T follicular helper cell (primary cell): ENCODE results near the gene AGO3.
"Not testable (repeated sequence)": the region's sequence is repeated elsewhere in the genome, so short reads cannot be mapped to it uniquely, and the experiment has no call there.

ENCODE experiments used
- DNase-seq: peaks from one replicate; pipeline ENCODE4 v3.0.0-alpha.2; 2020; ENCODE audit warnings: low read depth
- total RNA-seq, 2 experiments: gene quantifications; one replicate each; lab custom pipeline; 2026; lab: John Stamatoyannopoulos, UW

AGO3 gene
- total RNA-seq, result 61.6 to 107 reads per million in 2 experiments

DNA sequence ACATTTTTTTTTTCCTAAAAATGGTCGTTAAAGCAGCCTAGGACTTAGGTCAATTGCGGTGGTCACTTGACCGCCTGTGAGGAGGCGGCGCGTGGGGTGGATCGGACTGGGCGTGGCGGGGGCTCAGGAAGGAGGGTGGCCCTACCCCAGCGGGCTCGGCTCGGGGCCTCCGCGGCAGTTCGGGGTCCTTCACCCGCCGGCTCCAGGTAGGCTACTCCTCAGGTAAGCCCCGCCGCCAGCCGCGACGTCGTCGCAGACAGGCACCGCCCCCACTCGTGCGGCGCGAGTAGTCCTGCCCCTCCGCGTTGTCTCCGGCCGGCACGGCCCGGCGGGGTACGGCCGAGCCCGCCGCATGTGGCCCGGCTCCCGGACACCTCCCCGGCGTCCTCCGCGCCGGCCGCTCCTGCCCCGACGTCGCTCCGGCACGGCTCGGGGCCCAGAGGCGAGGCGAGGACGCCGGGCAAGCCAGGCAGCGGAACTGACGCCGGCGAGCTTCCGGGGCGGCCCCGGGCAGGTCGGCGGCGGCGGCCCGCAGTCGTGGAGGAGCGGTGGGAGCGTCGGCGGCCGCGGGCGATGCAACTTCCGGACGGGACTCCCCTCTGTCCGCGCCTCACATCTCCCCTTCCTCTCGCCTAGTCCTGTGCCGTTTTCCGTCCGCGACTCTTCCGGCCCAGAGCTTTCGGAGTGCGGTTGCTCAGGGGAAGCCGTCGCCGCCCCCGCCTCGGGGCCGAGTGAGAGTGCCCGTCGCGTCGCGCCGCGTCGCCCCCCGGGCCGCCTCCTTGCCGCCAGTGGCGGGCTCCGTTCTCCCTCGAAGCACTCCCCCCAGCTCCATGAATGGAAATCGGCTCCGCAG, at the start of gene AGO3:
Gene AGO3 (plus strand): TSS at position 513 of the 853 bp plus-strand sequence. CDS start 322 bp downstream, at position 835.
- DNase-seq, result peak; percentile 77

DNA sequence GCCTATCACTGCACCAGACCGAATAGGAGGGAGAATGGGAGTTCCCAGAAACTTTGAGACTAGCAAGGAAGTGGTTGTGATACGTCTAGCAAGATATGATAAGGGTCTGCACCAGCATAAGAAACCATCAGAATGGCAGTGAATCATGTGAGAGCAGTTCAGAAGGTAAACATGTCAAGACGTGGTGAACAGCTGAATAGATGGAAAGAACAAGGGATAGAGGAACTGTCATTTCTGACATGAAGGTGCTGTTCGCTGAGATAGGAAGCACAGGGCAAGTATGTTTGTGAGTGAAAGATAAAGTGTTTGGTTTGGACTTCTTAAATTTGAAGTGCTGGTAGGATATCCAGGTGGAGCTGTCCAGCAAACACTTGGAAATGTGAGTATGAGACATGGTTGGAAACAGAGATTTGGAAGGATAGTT, 49.0 kb upstream of the AGO3 start:
- no peak for DNase-seq

DNA sequence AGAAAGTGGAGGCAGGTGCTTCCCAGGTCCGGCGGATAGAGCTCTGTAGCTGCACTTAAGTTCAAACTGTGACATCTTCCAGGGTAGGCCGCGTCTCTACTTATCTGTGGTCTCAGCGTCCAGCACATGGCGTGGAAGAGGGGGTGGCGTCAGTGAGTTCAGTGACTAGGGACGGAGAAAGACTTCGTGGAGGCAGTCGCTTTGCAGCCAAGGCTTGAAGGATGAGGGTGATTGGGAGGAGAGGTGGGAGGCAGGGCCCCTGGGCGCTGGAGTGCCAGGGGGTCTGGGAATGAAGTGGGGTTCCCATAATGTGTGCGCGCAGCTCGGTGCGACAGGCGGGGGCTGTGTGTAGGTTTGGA, 48.3 kb upstream of the AGO3 start:
- DNase-seq, result no peak

DNA sequence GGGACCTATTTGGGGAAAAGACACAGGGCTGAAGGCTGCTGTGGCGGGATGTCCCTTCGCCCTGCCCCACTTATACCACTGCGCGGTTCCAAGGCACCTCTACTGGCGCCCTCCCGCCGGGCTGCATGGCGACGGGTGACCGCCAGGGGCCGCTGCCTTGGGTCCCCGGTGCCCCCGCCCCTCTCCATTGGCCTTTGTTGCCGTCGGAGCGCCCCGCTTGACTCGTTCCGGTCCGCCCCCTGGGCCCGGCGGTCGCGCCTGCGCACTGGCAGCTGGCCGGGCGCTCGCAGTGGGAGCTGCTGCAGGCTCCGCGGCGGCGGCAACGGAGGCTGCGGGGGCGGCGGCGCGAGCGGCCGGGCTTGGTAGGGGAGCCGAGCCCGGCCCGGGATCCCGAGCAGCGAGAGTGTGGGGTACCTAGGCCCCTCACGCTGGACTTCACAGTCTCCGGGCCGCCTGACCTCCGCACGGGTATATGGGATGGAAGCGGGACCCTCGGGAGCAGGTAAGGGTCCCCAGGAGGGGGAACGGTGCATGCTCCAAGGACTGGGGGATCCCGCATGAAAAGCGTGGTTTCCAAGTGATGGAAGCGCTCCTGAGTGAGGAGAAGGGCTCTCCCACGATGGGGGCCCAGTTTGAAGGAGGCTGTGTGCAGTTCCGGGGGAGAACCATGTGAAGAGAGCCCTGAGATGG, 47.8 kb upstream of the AGO3 start, which contains the start of gene AGO1:
Gene AGO1 (plus strand): TSS at position 265 of the 690 bp plus-strand sequence. CDS start 213 bp downstream, at position 478.
- DNase-seq, result peak; percentile 96

DNA sequence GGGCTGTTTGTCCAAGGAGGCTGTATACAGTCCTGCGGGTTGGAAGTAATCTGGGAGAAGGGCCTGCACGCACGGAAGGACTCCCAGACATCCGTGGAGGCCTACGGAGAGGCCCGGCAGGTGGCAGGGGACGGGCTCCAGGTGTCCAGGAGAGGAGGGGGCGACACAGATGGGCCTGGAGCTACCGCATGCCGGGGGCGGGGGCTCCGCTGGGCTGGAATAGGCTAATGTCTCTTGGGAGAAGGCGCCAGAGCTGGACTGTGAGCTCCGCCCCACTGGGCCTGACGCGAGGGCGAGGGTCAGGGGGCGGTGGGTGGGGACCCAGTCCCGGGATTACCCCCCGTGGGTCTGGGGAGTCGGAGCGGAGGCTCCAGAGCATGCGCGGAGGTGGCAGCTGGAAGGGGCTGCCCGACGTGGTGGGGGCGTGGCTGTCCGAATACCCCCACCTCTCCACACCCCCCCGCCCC, 47.2 kb upstream of the AGO3 start:
- DNase-seq, result peak; percentile 19

DNA sequence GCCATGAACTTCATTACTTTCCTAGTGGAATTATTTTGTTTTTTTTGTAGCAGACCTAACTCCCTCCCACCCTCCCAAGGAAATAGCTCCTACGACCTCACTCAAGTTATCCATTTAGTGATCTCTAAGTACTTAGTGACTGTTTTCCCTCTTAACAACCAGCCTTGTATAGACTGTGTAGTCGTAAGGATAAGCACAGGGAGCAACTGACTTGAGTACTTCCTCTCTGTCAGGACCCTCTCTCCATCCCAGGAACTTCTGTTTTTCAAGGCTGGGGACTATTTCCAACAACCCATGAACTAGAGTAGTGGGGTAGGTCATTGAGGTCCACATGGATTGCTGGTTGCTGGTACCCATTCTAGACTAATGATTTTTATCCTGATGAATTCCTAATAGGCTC, 46.0 kb upstream of the AGO3 start:
- no peak for DNase-seq

DNA sequence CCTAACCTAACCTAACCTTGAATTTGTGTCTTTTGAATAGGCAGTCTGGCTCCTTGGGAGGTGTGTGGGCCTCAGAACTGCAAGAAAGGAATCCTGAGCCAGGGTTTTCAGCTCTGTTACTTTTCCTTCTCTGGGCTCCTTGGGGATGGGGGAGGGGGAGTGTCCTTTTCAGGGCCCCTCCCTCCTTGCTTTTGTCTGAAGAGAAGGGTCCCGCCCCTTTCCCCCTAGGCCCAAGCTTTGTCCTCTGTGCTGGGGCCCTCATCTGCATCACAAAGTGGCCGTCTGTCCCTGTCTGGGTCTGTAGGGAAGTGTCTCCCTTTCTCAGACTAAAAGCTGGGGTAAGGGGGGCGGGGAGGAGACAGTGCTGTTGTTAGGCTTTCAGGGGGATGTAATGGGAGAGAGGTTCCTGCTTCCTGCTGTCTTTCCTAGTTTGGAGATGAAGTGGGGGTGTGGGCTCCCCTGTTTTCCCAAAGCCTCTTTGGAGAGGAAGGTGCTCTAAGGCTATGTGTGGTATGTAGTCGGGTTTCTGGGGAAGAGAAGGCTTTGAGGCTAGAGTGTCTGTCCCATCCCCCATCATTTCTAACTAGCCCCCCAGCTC, 44.8 kb upstream of the AGO3 start:
- DNase-seq, result no peak

DNA sequence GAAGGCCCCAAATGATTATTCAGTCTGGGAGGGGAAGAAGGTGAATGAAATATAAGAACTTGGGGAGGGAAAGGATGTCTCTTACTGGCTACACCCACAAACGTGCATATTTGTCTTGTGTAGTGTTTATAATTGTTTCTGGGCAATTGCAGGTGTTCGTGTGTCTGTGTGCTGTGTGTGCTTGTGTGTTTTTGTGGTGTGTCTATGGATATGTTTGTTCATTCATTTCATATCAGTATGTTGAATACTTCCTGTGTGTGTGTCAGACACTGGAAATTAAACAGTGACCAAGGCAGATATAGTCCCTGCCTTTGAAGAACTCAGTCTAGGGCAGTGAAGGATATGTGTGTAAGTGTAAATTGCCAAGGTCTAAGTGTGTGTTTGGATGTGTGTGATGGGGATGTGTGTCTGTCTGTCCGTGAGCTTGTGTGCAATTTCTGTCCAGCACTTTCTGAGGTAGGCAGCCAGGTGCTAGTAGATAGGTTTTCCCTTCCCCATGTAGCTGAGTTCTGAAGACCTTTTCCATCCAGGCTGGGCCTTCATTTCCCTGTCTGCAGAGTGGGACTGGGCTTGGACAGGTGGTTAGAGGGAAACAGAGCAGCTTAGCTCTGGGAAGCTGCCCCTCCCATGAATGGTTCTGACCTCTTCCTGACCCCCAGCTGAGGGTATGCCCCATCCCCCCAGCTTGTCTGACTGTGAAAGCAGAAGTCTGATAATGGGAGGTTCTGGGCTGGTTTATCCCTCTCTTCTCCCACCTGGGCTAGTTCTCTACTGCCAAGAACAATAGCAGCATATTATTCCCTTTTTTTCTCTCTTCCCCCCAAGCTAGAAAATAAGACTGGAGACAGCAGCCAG, 44.1 kb upstream of the AGO3 start:
- DNase-seq, result no peak

DNA sequence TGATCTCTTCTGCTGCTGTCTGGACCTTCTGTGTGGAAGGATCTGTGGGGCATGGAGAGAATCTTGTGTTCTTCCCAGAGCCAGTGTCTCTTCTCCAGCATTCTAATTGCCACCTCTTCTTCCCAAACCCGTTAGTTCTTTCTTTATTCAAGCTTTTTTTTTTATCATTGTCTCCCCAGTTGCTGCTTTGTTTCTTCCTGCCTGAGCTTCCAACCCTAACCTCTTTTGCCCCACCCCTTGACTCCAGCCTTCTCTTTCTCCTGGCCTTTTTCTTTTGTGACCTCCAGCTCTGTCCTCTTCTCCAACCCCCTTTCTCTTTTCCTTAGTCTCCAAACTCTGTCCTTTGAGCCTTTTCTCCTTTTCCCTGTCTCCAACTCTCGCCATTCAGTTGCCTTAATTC, 43.4 kb upstream of the AGO3 start:
- DNase-seq, result no peak

DNA sequence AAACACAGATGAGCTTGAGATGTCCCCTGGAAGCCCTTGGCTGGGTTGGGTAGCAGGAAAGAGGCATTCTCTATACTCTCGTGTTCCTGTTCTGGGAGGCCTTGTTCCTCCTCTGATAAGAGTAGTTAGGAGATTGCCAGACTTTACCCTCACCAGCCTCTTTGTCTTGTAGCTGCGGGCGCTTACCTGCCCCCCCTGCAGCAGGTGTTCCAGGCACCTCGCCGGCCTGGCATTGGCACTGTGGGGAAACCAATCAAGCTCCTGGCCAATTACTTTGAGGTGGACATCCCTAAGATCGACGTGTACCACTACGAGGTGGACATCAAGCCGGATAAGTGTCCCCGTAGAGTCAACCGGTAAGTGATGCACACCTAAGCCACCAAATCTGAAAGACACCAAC, 42.6 kb upstream of the AGO3 start:
- DNase-seq, result no peak

DNA sequence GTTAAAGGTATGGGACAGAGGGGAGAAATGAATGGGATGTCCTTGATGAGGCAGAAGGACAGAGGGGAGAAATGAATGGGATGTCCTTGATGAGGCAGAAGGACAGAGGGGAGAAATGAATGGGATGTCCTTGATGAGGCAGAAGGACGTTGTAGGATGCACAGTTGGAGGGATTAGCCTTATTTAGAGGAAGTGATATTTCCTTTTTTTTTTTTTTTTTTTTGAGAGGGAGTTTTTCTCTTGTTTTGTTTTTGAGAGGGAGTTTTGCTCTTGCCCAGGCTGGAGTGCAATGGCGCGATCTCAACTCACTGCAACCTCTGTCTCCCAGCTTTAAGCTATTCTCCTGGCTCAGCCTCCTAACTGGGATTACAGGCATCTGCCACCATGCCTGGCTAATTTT, 41.9 kb upstream of the AGO3 start:
- DNase-seq, result not testable (repeated sequence)

DNA sequence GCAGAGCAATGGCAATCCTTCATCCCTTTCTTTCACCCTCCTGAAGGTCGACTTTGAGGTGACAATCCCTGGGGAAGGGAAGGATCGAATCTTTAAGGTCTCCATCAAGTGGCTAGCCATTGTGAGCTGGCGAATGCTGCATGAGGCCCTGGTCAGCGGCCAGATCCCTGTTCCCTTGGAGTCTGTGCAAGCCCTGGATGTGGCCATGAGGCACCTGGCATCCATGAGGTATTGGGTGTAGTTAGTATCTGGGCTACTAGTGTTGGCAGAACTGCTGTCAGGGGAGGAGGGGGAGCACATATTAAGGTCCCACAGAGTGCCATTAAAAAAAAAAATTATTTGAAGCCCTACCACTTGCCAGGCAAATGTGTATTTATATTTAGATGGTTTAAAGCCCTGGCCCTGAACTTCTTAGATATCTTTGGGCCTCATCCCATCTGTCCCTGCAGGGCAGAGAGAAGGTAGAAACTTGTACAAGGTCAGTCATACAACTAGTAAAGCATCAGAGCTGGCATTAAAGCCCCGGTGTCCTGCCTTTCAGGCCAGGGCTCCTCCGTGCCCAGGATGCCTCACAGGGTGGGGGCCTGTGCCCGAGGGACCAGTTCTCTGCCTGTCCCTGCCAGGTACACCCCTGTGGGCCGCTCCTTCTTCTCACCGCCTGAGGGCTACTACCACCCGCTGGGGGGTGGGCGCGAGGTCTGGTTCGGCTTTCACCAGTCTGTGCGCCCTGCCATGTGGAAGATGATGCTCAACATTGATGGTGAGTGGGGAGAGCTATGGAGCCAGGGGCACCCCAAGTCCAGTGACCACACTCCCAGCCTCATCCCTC, 37.6 kb upstream of the AGO3 start:
- no peak for DNase-seq

DNA sequence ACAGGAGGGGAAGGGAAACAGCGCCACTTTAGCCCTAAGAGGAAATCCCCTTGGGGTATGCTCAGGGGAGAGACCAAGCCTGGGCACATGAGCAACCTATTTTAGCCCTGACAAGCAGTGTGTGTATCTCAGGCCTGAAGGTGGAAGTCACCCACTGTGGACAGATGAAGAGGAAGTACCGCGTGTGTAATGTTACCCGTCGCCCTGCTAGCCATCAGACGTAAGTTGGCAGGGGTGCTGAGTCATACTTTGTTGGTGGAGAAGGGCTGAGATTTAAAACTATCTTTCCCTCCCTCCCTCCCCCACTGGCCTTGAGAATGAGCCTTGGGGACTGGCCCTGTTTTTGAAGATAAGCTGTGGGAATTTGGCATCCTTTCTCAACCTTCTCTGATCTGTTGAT, 36.7 kb upstream of the AGO3 start:
- no peak for DNase-seq

DNA sequence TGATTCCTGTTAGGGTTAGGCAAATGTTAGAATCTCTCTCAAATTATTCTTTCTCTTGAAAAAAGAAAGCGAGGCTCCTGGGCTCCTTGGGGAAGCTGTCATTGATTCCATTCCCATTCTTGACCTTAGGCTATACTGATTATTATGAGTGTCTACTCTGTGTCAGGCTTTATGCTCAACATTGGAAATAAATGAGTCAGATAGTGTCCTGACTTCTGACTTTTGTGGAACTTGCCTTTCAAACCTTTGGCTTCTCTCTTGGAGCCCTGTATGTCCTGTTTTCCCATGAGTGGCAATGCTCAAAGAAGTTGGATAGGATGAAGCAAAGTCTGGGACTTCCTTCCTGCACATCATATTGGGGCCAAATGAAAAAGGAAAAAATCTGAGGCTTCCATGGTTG, 36.2 kb upstream of the AGO3 start:
- no peak for DNase-seq

DNA sequence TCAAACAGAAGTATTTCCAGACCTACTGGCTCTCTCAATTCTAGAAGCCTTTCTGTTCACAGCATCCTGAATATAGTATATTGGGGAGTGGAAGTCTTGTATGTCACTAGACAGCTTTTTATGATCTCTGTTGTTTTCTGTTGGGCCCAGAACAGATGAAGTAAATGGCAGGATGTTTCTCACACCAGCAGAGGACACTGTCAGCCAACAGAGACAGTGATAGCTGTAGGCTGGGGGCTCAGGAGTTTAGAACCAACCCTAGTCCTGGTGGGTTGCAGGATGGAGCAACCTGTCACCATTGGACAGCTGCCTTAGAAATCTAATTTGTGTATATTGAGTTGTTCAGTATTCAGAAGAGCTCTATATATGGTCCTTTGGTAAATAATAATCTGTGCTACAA, 31.0 kb upstream of the AGO3 start:
- no peak for DNase-seq

DNA sequence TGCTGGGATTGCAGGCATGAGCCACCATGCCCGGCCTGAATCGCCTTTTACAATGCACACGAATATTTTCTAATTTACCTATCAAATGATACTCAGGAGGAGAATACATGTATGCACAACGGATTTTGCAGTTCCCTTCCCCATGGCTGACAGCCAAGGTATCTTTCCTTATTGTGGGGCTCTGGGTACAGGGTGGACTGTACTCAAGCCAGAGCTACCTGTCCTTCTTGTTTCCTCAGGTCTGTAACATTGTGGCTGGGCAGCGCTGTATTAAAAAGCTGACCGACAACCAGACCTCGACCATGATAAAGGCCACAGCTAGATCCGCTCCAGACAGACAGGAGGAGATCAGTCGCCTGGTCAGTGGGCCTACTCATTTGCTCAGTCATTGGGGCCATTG, 29.7 kb upstream of the AGO3 start:
- no peak for DNase-seq

DNA sequence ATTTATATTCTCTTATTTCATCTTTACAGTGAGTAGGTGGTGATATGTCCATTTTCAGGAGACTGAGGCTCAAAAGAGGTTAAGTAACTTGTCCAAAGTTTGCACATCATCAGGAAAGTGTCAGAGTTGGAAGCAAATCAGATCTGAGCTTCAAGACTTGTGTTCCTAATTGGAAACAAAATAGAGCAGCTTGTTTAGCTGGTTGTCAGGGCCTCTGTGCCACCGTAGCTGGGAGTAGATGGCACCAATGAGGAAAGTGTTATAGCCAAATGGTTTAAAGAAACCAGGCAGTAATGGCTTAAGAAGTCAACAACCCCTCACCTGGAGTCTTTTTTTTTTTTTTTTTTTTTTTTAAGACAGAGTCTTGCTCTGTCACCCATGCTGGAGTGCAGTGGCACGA, 28.2 kb upstream of the AGO3 start:
- no peak for DNase-seq

DNA sequence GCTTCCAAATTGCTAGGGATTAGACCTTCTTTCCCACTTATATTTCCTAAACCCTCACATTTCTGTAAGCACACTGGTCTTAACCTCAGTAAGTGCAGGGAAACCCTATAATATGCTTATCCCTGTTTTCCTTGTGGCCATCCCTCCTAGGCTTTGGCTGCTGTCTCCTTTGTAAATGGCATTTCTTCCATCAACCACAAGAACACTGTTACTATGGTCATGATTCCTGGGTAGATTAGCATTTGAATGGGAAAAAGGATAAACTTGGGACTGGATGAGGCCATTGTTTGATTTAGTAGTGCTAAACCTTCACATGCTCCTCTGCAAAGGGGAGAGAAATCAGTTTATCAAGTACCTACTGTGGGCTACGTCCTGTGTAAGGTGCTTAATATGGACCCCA, 16.2 kb upstream of the AGO3 start:
- no peak for DNase-seq

DNA sequence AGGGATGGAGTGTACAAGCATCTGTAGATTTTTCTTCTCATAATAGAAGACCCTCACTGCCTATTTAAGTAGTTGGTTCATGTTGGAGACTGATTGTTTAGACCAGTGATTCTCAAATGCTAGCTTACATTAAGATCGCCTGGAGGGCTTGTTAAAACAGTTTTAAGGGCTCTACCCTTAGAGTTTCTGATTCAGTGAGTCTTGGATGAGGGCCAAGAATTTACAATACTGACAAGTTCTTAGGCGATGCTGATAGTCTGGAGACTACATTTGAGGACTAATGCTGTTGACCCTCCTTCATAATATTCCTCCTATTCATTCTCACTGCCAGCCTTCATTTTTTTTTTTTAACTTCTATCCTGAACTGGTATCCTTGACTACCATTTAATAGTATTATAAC, 15.2 kb upstream of the AGO3 start:
- DNase-seq, result no peak

DNA sequence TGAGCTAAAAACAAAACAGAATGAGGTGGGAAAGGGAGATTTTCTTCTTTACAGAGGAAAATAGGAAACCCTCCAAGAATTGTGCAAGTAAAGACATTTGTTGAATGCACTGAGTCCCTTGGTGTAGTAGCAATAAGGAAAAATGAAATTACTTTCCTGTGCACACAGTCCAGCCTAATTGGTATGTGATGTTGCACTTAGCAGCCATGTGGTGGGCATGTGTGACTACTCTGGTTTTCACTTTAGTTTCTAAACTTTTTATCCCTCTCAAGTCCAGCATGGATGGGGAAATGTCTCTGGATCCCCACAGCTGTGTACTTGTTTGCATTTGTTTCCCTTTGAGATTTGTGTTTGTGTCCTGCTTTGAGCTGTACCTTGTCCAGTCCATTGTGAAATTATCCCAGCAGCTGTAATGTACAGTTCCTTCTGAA, 7.1 kb upstream of the AGO3 start:
- no peak for DNase-seq

DNA sequence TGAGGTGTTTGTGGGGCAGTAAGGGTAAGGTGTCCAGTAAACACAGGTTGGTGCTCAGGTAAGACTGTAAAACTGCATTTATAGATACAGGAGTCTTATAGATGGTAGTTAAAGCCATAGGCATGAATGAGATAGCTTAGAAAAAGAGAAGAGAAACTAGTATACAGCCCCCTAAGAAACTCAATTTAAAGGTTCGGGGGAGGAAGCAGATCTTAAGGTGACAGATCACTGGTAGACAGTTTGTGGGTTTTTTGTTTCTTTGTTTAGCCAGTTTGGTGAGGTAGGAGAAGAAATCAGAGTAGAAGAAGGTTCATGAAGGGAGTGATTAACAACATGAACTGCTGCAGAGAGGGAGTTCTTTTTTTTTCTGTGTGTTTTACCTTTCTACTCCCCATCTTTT, 6.1 kb upstream of the AGO3 start:
- DNase-seq, result no peak
